IPS-15b (cell line): ENCODE results near the gene CST2.
"Not testable (repeated sequence)": the region's sequence is repeated elsewhere in the genome, so short reads cannot be mapped to it uniquely, and the experiment has no call there.

Experiments
- H3K27me3 ChIP-seq: one replicate; pipeline ENCODE4 v1.6.1; 2013; ENCODE audit warnings: low read length; ENCODE audit not compliant: control insufficient read depth, insufficient read depth
- H3K36me3 ChIP-seq: one replicate; pipeline ENCODE4 v1.6.1; 2013; ENCODE audit warnings: low read length; ENCODE audit not compliant: control insufficient read depth, insufficient read depth
- H3K4me1 ChIP-seq: one replicate; pipeline ENCODE4 v1.6.1; 2013; ENCODE audit warnings: mild to moderate bottlenecking, low read length; ENCODE audit not compliant: control insufficient read depth, insufficient read depth
- H3K4me3 ChIP-seq: one replicate; pipeline ENCODE4 v1.5.1; 2013; ENCODE audit warnings: low read depth, low read length
- H3K9ac ChIP-seq: one replicate; pipeline ENCODE4 v1.6.1; 2013; ENCODE audit warnings: low read depth, mild to moderate bottlenecking, low read length
- H3K9me3 ChIP-seq: one replicate; pipeline ENCODE4 v1.6.1; 2013; ENCODE audit warnings: mild to moderate bottlenecking, low read length; ENCODE audit not compliant: control insufficient read depth, insufficient read depth

CST2 gene

GRCh38 chr20:23799216-23799847 is 27.2 kb downstream of the CST2 start:
- not testable (repeated sequence) for H3K4me3 ChIP-seq, H3K4me1 ChIP-seq, H3K9ac ChIP-seq, H3K9me3 ChIP-seq, H3K27me3 ChIP-seq, H3K36me3 ChIP-seq

- Histone ChIP-seq H3K9me3 (no peaks in the 10 kb centered on the region), H3K4me3 (no peak overlapping the region), H3K27me3 (no peaks in the 10 kb centered on the region), H3K9ac (no peak overlapping the region), H3K4me1 (no peaks in the 10 kb centered on the region), H3K36me3 (no peaks in the 10 kb centered on the region)
These were observed 31.0 kb downstream of the CST2 start for GRCh38 chr20:23795526-23795925.

GRCh38 chr20:23794841-23795240 is 31.7 kb downstream of the CST2 start:
- Histone ChIP-seq H3K36me3 (no peaks in the 10 kb centered on the region), H3K4me3 (no peak overlapping the region), H3K9me3 (no peaks in the 10 kb centered on the region), H3K4me1 (no peaks in the 10 kb centered on the region), H3K9ac (no peak overlapping the region), H3K27me3 (no peaks in the 10 kb centered on the region)

- Histone ChIP-seq H3K4me1 (no peaks in the 10 kb centered on the region), H3K4me3 (no peak overlapping the region), H3K9ac (no peak overlapping the region), H3K36me3 (no peaks in the 10 kb centered on the region), H3K9me3 (no peaks in the 10 kb centered on the region), H3K27me3 (no peaks in the 10 kb centered on the region)
These were observed 32.5 kb downstream of the CST2 start for GRCh38 chr20:23794065-23794464.

- peaks cover 4% of the 10 kb centered on the region for H3K27me3 ChIP-seq
- no peaks in the 10 kb centered on the region for H3K4me1 ChIP-seq
- no peaks in the 10 kb centered on the region for H3K9me3 ChIP-seq
- no peak overlapping the region for H3K9ac ChIP-seq
- H3K36me3 ChIP-seq, result no peaks in the 10 kb centered on the region
- H3K4me3 ChIP-seq, result no peak overlapping the region
These were observed 43.1 kb downstream of the CST2 start for GRCh38 chr20:23783447-23783846.

GRCh38 chr20:23782366-23782983 is 44.1 kb downstream of the CST2 start:
- H3K36me3 ChIP-seq, result no peaks in the 10 kb centered on the region
- H3K4me3 ChIP-seq, result no peak overlapping the region
- H3K9me3 ChIP-seq, result no peaks in the 10 kb centered on the region
- H3K4me1 ChIP-seq, result no peaks in the 10 kb centered on the region
- H3K27me3 ChIP-seq, result peaks cover 4% of the 10 kb centered on the region
- H3K9ac ChIP-seq, result no peak overlapping the region

- not testable (repeated sequence) for H3K9me3 ChIP-seq, H3K4me1 ChIP-seq, H3K9ac ChIP-seq, H3K36me3 ChIP-seq, H3K4me3 ChIP-seq
- peaks cover 14% of the 10 kb centered on the region for H3K27me3 ChIP-seq
These were observed 47.9 kb downstream of the CST2 start for GRCh38 chr20:23778676-23779075.

GRCh38 chr20:23777380-23777779 is 49.1 kb downstream of the CST2 start:
- H3K4me1 ChIP-seq, H3K4me3 ChIP-seq, H3K36me3 ChIP-seq, H3K9me3 ChIP-seq, H3K9ac ChIP-seq: not testable (repeated sequence)
- peaks cover 20% of the 10 kb centered on the region for H3K27me3 ChIP-seq

- no peaks in the 10 kb centered on the region for H3K9me3 ChIP-seq
- no peaks in the 10 kb centered on the region for H3K4me1 ChIP-seq
- no peaks in the 10 kb centered on the region for H3K36me3 ChIP-seq
- no peak overlapping the region for H3K4me3 ChIP-seq
- peaks cover 26% of the 10 kb centered on the region for H3K27me3 ChIP-seq
- no peak overlapping the region for H3K9ac ChIP-seq
These were observed 50.3 kb downstream of the CST2 start for GRCh38 chr20:23776067-23776771.

- no peak overlapping the region for H3K9ac ChIP-seq
- no peak overlapping the region for H3K4me3 ChIP-seq
- H3K4me1 ChIP-seq, result no peaks in the 10 kb centered on the region
- H3K27me3 ChIP-seq, result peaks cover 31% of the 10 kb centered on the region
- H3K36me3 ChIP-seq, result no peaks in the 10 kb centered on the region
- no peaks in the 10 kb centered on the region for H3K9me3 ChIP-seq
These were observed 52.4 kb downstream of the CST2 start for GRCh38 chr20:23774081-23774480.
